AG04450 (cell line): ENCODE results near the gene EREG. TPM values are rescaled to one million over a fixed set of nuclear protein-coding genes. Genes with fewer than 3 reads are reported as not detected.

ENCODE experiments used
- CTCF ChIA-PET: fragments of 300-600, 350-600 bp; formaldehyde crosslinking; extraction: SDS; loops from one replicate; lab custom pipeline; 2022; ENCODE audit warnings: antibody characterized with exemption, inconsistent platforms; lab: Charles Lee
- POLR2A ChIA-PET: fragments of 350-600 bp; formaldehyde crosslinking; extraction: SDS; loops from one replicate; lab custom pipeline; 2021; ENCODE audit warnings: antibody characterized with exemption, inconsistent platforms; lab: Yijun Ruan, JAX
- DNase-seq: peaks from one replicate; pipeline ENCODE4 v3.0.0-alpha.2; 2011; ENCODE audit warnings: low read depth, low spot score
- H3K27ac ChIP-seq: one replicate; pipeline ENCODE4 v1.5.1; 2012; ENCODE audit warnings: low read depth, low read length, control low read depth
- H3K27me3 ChIP-seq: one replicate; pipeline ENCODE4 v1.6.0; 2012; ENCODE audit warnings: low read length; ENCODE audit not compliant: control insufficient read depth, insufficient read depth
- H3K4me3 ChIP-seq: 2 replicates; pipeline ENCODE4 v1.5.1; 2011; ENCODE audit warnings: mild to moderate bottlenecking, low read depth, low read length, control low read depth
- H3K9me3 ChIP-seq: 2 replicates; pipeline ENCODE4 v1.5.1; 2012; ENCODE audit warnings: low read length; ENCODE audit not compliant: control insufficient read depth, insufficient read depth
- CTCF ChIP-seq: IDR thresholded peaks from 2 replicates; pipeline ENCODE4 v1.5.1; 2011; ENCODE audit warnings: low read depth, low read length, control low read depth, inconsistent platforms
- polyA plus RNA-seq: library from polyadenylated mRNA; depleted of rRNA; stranded (reverse); fragments of >200 nt; gene quantifications from 2 replicates; pipeline ENCODE4 v1.2.3, GENCODE V29; 2011

EREG gene
- polyA plus RNA-seq, 1 experiment, result 1.8 TPM

GRCh38 chr4:74324262-74324661, 40.7 kb upstream of the EREG start:
- TF ChIP-seq CTCF, result no peak
- Histone ChIP-seq H3K27ac (no peak overlapping the region), H3K9me3 (no peaks in the 10 kb centered on the region), H3K27me3 (no peaks in the 10 kb centered on the region), H3K4me3 (no peak overlapping the region)
- CTCF ChIA-PET, result interaction anchor here (1.0 to 13.1 kb wide), 3 partner anchors 47 to 349 kb away, joined by 4 to 365 read pairs (median 5); no protein-coding TSS in a partner anchor
- DNase-seq, result no peak
- POLR2A ChIA-PET, result no interaction called here

- POLR2A ChIA-PET, result no interaction called here
These were observed 39.1 kb upstream of the EREG start for GRCh38 chr4:74325886-74326285.

GRCh38 chr4:74327762-74328161, 37.2 kb upstream of the EREG start:
- CTCF ChIA-PET, result interaction anchor here (3.1 kb wide), 1 partner anchor 348 kb away, joined by 9 read pairs; no protein-coding TSS in a partner anchor
- no peak overlapping the region for H3K27ac ChIP-seq
- peaks cover 3% of the 10 kb centered on the region; the same call in 1 of the 2 replicates for H3K9me3 ChIP-seq
- DNase-seq, result no peak
- H3K27me3 ChIP-seq, result no peaks in the 10 kb centered on the region
- POLR2A ChIA-PET, result interaction anchor here (0.7 kb wide), 1 partner anchor 312 kb away, joined by 3 read pairs; no protein-coding TSS in a partner anchor
- no peak for TF ChIP-seq CTCF
- no peak overlapping the region for H3K4me3 ChIP-seq

More at GRCh38 chr4:74325886-74326285, 39.1 kb upstream of the EREG start:
- Histone ChIP-seq H3K9me3 (peaks cover 3% of the 10 kb centered on the region; the same call in 1 of the 2 replicates), H3K27ac (no peak overlapping the region), H3K4me3 (no peak overlapping the region), H3K27me3 (no peaks in the 10 kb centered on the region)
- DNase-seq, result no peak
- no peak for TF ChIP-seq CTCF
- CTCF ChIA-PET, result interaction anchor here (13.1 kb wide), 1 partner anchor 348 kb away, joined by 365 read pairs; no protein-coding TSS in a partner anchor

- DNase-seq, result no peak
- Histone ChIP-seq H3K4me3 (no peak overlapping the region), H3K9me3 (peaks cover 3% of the 10 kb centered on the region; the same call in 1 of the 2 replicates), H3K27ac (no peak overlapping the region), H3K27me3 (no peaks in the 10 kb centered on the region)
- TF ChIP-seq CTCF, result no peak
- ChIA-PET POLR2A (interaction anchor here (0.7 kb wide), 1 partner anchor 311 kb away, joined by 3 read pairs; no protein-coding TSS in a partner anchor), CTCF (interaction anchor here (1.1 to 3.1 kb wide), 3 partner anchors 8 to 347 kb away, joined by 3 to 11 read pairs (median 9); no protein-coding TSS in a partner anchor)
These were observed 36.4 kb upstream of the EREG start for GRCh38 chr4:74328501-74328900.

GRCh38 chr4:74329307-74329706, 35.6 kb upstream of the EREG start:
- ChIA-PET POLR2A (no interaction called here), CTCF (interaction anchor here (1.7 to 3.1 kb wide), 2 partner anchors 9 to 346 kb away, joined by 9 to 11 read pairs; no protein-coding TSS in a partner anchor)
- Histone ChIP-seq H3K9me3 (peaks cover 6% of the 10 kb centered on the region; the same call in 1 of the 2 replicates), H3K27ac (no peak overlapping the region), H3K4me3 (no peak overlapping the region), H3K27me3 (no peaks in the 10 kb centered on the region)
- no peak for DNase-seq
- TF ChIP-seq CTCF, result no peak
